ENCODE results near the gene WDR36.
"Not testable (repeated sequence)": the region's sequence is repeated elsewhere in the genome, so short reads cannot be mapped to it uniquely, and the experiment has no call there.

WDR36 gene

GRCh38 chr5:111138096-111138495, 45.9 kb downstream of the WDR36 start:
- FAIRE-seq = no peak

- not testable (repeated sequence) for FAIRE-seq
Observed at GRCh38 chr5:111141471-111141870, 49.3 kb downstream of the WDR36 start.

- FAIRE-seq = no peak
Observed at GRCh38 chr5:111142932-111143331, 50.8 kb downstream of the WDR36 start.

- FAIRE-seq = peak; percentile 51
Observed at GRCh38 chr5:111143910-111144309, 51.8 kb downstream of the WDR36 start.

- no peak for FAIRE-seq
Observed at GRCh38 chr5:111144352-111144930, 52.3 kb downstream of the WDR36 start.

- FAIRE-seq = no peak
Observed at GRCh38 chr5:111146053-111146452, 53.9 kb downstream of the WDR36 start.

- FAIRE-seq = no peak
Observed at GRCh38 chr5:111147502-111147901, 55.4 kb downstream of the WDR36 start.

- FAIRE-seq = no peak
Observed at GRCh38 chr5:111151998-111152397, 59.9 kb downstream of the WDR36 start.

GRCh38 chr5:111153483-111153882, 61.3 kb downstream of the WDR36 start:
- no peak for FAIRE-seq

GRCh38 chr5:111153945-111154344, 61.8 kb downstream of the WDR36 start:
- FAIRE-seq = no peak

GRCh38 chr5:111158105-111158744, 66.1 kb downstream of the WDR36 start:
- peak; percentile 91 for FAIRE-seq

GRCh38 chr5:111159845-111160244, 67.7 kb downstream of the WDR36 start:
- FAIRE-seq = no peak

- no peak for FAIRE-seq
Observed at GRCh38 chr5:111163000-111163399, 70.9 kb downstream of the WDR36 start.

GRCh38 chr5:111165058-111165457, 72.9 kb downstream of the WDR36 start:
- no peak for FAIRE-seq

- no peak for FAIRE-seq
Observed at GRCh38 chr5:111167551-111167950, 75.4 kb downstream of the WDR36 start.

GRCh38 chr5:111168608-111169007, 76.5 kb downstream of the WDR36 start:
- no peak for FAIRE-seq

GRCh38 chr5:111169269-111169668, 77.1 kb downstream of the WDR36 start:
- FAIRE-seq = no peak

- FAIRE-seq = no peak
Observed at GRCh38 chr5:111170279-111170678, 78.1 kb downstream of the WDR36 start.

- no peak for FAIRE-seq
Observed at GRCh38 chr5:111172504-111172903, 80.4 kb downstream of the WDR36 start.

GRCh38 chr5:111173476-111173875, 81.3 kb downstream of the WDR36 start:
- no peak for FAIRE-seq

Data from endometrium (tissue), 2 donors.